OCI-LY3 (cell line): ENCODE data around the gene GNAT3.

Source experiments
- H2AFZ ChIP-seq: fragments of 200-600, 300-600 bp; shearing (Covaris generic); 2 replicates; pipeline ENCODE4 v1.6.0; 2014; ENCODE audit warnings: antibody characterized with exemption, low read depth, low read length
- H3K27ac ChIP-seq: fragments of 200-600, 300-600 bp; sonication (generic); 2 replicates; pipeline ENCODE4 v1.5.1; 2014; ENCODE audit warnings: mild to moderate bottlenecking, low read length, moderate library complexity, mixed read lengths
- H3K27me3 ChIP-seq: fragments of 200-600, 300-600 bp; sonication (generic); 2 replicates; pipeline ENCODE4 v1.6.1; 2014; ENCODE audit warnings: low read depth, low read length, mixed read lengths
- H3K36me3 ChIP-seq: fragments of 200-600, 300-600 bp; sonication (generic); replicated peaks from 2 replicates; pipeline ENCODE3; 2014; ENCODE audit warnings: low read depth, low read length, mixed read lengths
- H3K4me1 ChIP-seq: fragments of 300-600, 200-600 bp; sonication (generic); 2 replicates; pipeline ENCODE4 v1.6.1; 2014; ENCODE audit warnings: low read length, mixed read lengths
- H3K4me2 ChIP-seq: fragments of 200-600, 300-600 bp; sonication (generic); 2 replicates; pipeline ENCODE4 v1.6.1; 2014; ENCODE audit warnings: low read length, mixed read lengths
- H3K4me3 ChIP-seq: fragments of 300-600, 200-600 bp; sonication (generic); 2 replicates; pipeline ENCODE4 v1.5.1; 2014; ENCODE audit warnings: antibody characterized with exemption, mild to moderate bottlenecking, low read length, moderate library complexity
- H3K79me2 ChIP-seq: fragments of 300-600, 200-600 bp; shearing (Covaris generic); 2 replicates; pipeline ENCODE4 v1.6.1; 2014; ENCODE audit warnings: mild to moderate bottlenecking, low read length, mixed read lengths
- H3K9ac ChIP-seq: fragments of 300-600, 200-600 bp; shearing (Covaris generic); 2 replicates; pipeline ENCODE4 v1.6.0; 2014; ENCODE audit warnings: mild to moderate bottlenecking, low read length, moderate library complexity
- H3K9me3 ChIP-seq: fragments of 200-600, 300-600 bp; shearing (Covaris generic); 2 replicates; pipeline ENCODE4 v1.6.1; 2014; ENCODE audit warnings: low read length, mixed read lengths; ENCODE audit not compliant: insufficient read depth
- H4K20me1 ChIP-seq: fragments of 200-600, 300-600 bp; sonication (generic); 2 replicates; pipeline ENCODE4 v1.6.1; 2016; ENCODE audit warnings: low read length, mixed read lengths; ENCODE audit not compliant: insufficient read depth
- EZH2phosphoT487 ChIP-seq: fragments of 200-600 bp; shearing (Covaris generic); IDR thresholded peaks from 2 replicates; pipeline ENCODE4 v1.6.1; 2018; ENCODE audit warnings: antibody characterized with exemption, mixed run types, low read depth
- TF ChIP-seq, protein P1 (sequence below): fragments of 200-600, 300-600 bp; sonication (generic); IDR thresholded peaks from 2 replicates; pipeline ENCODE4 v1.5.1; 2014; ENCODE audit warnings: antibody characterized with exemption, low read length, low read depth

GNAT3 gene

DNA sequence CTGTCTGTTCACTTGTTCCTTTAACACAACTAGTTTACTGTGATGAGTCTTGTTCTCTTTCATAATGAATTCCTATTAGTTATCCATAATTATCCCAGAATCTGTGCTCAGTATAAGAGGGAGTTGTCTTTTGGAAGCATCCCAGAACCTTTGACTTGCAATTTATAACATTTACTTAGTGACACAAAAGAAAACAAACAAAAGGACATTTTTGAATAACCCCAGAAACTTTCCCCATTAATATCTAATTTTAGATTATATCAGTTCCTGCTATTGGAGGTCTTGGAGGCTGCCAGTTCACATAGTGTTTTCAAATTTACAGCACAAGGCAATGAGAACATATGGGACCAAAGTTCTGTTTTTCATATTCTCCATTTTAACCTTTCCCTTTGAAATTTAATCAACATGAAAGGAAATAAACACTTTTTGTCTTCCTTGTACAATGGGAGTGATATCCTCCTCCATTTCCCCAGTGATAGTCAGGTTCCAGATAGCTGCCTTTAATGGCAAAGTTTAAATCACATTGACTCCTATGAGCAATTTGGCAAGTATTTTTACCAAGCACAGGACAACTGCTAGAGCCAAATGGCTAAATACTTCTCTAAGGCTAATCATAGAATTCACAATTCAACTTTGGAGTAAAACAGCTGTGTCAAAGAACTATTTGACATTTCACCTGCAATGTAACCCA is 37.1 kb upstream of the GNAT3 start:
- Histone ChIP-seq H3K9ac (no peak overlapping the region), H3K4me1 (no peaks in the 10 kb centered on the region), H3K79me2 (no peaks in the 10 kb centered on the region), H4K20me1 (no peaks in the 10 kb centered on the region), H3K27me3 (no peaks in the 10 kb centered on the region), H3K9me3 (no peaks in the 10 kb centered on the region), H3K4me3 (no peak overlapping the region), H3K27ac (no peak overlapping the region), H2AFZ (no peak overlapping the region), H3K36me3 (no peaks in the 10 kb centered on the region), H3K4me2 (no peak overlapping the region)
- TF ChIP-seq EZH2phosphoT487 = no peak
- TF ChIP-seq, protein P1, sequence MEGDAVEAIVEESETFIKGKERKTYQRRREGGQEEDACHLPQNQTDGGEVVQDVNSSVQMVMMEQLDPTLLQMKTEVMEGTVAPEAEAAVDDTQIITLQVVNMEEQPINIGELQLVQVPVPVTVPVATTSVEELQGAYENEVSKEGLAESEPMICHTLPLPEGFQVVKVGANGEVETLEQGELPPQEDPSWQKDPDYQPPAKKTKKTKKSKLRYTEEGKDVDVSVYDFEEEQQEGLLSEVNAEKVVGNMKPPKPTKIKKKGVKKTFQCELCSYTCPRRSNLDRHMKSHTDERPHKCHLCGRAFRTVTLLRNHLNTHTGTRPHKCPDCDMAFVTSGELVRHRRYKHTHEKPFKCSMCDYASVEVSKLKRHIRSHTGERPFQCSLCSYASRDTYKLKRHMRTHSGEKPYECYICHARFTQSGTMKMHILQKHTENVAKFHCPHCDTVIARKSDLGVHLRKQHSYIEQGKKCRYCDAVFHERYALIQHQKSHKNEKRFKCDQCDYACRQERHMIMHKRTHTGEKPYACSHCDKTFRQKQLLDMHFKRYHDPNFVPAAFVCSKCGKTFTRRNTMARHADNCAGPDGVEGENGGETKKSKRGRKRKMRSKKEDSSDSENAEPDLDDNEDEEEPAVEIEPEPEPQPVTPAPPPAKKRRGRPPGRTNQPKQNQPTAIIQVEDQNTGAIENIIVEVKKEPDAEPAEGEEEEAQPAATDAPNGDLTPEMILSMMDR = no peak

DNA sequence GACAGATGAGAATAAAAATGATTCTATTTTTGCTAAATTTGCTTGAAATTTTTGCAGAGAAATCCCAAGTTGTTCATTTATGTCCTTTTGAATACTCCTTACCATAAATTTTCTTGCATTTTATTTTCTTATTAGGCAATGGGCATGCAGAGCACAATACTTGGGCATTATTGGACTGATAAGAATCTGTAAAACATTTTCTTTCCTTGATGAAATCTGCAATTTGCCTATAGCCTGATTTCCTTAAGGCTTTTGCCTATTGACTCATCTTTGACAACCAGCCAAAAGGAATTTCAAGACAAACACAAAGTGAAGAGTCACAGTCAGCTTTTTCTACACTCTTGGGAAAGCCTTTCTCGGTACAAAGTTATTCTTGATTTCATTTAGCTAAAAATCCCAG is 30.5 kb upstream of the GNAT3 start:
- H3K4me2 ChIP-seq = no peak overlapping the region
- H4K20me1 ChIP-seq = no peaks in the 10 kb centered on the region
- H3K9me3 ChIP-seq = no peaks in the 10 kb centered on the region
- TF ChIP-seq EZH2phosphoT487 = no peak
- TF ChIP-seq, protein P1 = no peak
- no peak overlapping the region for H3K27ac ChIP-seq
- no peaks in the 10 kb centered on the region for H3K27me3 ChIP-seq
- no peaks in the 10 kb centered on the region; the same call in 1 of the 2 replicates for H3K4me1 ChIP-seq
- no peak overlapping the region for H3K4me3 ChIP-seq
- no peak overlapping the region for H2AFZ ChIP-seq
- H3K79me2 ChIP-seq = no peaks in the 10 kb centered on the region
- H3K36me3 ChIP-seq = no peaks in the 10 kb centered on the region
- no peak overlapping the region for H3K9ac ChIP-seq

- Histone ChIP-seq H3K27ac (no peak overlapping the region), H4K20me1 (no peaks in the 10 kb centered on the region), H2AFZ (no peak overlapping the region), H3K4me3 (no peak overlapping the region), H3K4me1 (no peaks in the 10 kb centered on the region; the same call in 1 of the 2 replicates), H3K27me3 (no peaks in the 10 kb centered on the region), H3K9ac (no peak overlapping the region), H3K4me2 (no peak overlapping the region), H3K36me3 (no peaks in the 10 kb centered on the region), H3K79me2 (no peaks in the 10 kb centered on the region), H3K9me3 (no peaks in the 10 kb centered on the region)
- TF ChIP-seq EZH2phosphoT487 = no peak
- TF ChIP-seq, protein P1 = no peak
Measured at GRCh38 chr7:80540836-80541235, 29.0 kb upstream of the GNAT3 start.

GRCh38 chr7:80537091-80537490 is 25.2 kb upstream of the GNAT3 start:
- no peak overlapping the region for H3K4me2 ChIP-seq
- H3K36me3 ChIP-seq = no peaks in the 10 kb centered on the region
- H4K20me1 ChIP-seq = no peaks in the 10 kb centered on the region
- H2AFZ ChIP-seq = no peak overlapping the region
- no peak overlapping the region for H3K4me3 ChIP-seq
- H3K9me3 ChIP-seq = no peaks in the 10 kb centered on the region
- no peak overlapping the region for H3K27ac ChIP-seq
- no peak for TF ChIP-seq EZH2phosphoT487
- TF ChIP-seq, protein P1 = no peak
- H3K9ac ChIP-seq = no peak overlapping the region
- no peaks in the 10 kb centered on the region for H3K27me3 ChIP-seq
- no peaks in the 10 kb centered on the region for H3K79me2 ChIP-seq
- H3K4me1 ChIP-seq = no peaks in the 10 kb centered on the region; the same call in 1 of the 2 replicates
